HG03097 (cell line): ENCODE results near the gene CHST9.
"Not testable (repeated sequence)": the region's sequence is repeated elsewhere in the genome, so short reads cannot be mapped to it uniquely, and the experiment has no call there.

Experiments
- ATAC-seq: cut with Tn5 transposase; IDR thresholded peaks from one replicate; pipeline ENCODE4 v1.9.1; 2021; ENCODE audit not compliant: unreplicated experiment, low FRiP score

CHST9 gene

GRCh38 chr18:27175914-27176313 is 9.2 kb downstream of the CHST9 start:
- no peak for ATAC-seq

DNA sequence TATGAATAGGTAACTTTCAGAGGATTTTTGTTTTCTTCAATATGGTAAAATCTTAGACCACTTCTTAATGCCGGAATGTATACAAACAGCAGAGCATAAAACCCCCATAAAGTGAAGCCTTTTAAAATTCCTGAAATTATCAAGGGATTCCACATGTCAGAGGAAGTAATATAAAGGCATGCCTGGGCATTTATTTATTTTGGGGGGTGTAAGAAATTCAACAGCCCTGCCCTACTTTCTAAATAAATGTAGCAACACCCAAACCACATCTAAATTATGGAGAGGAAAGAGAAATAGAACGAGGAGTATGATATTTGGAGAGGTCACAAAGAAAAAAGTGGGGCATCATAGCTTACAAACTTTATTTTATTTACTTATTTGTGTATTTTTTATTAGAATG is 9.9 kb downstream of the CHST9 start:
- ATAC-seq = no peak

- ATAC-seq = no peak
These were observed 13.1 kb downstream of the CHST9 start for GRCh38 chr18:27171993-27172392.

- ATAC-seq = no peak
These were observed 19.7 kb downstream of the CHST9 start for GRCh38 chr18:27165412-27165811.

GRCh38 chr18:27164905-27165304 is 20.2 kb downstream of the CHST9 start:
- ATAC-seq = no peak

DNA sequence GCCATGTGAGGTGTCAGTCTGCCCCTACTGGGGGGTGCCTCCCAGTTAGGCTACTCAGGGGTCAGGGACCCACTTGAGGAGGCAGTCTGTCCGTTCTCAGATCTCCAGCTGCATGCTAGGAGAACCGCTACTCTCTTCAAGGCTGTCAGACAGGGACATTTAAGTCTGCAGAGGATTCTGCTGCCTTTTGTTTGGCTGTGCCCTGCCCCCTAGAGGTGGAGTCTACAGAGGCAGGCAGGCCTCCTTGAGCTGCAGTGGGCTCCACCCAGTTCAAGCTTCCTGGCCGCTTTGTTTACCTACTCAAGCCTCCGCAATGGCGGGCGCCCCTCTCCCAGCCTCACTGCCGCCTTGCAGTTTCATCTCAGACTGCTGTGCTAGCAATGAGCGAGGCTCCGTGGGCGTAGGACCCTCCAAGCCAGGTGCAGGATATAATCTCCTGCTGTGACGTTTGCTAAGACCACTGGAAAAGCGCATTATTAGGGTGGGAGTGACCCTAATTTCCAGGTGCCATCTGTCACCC is 21.9 kb downstream of the CHST9 start:
- ATAC-seq = not testable (repeated sequence)

- ATAC-seq = not testable (repeated sequence)
These were observed 35.9 kb downstream of the CHST9 start for GRCh38 chr18:27149240-27149639.

GRCh38 chr18:27144672-27145071 is 40.4 kb downstream of the CHST9 start:
- ATAC-seq = no peak

GRCh38 chr18:27143580-27144287 is 41.4 kb downstream of the CHST9 start:
- no peak for ATAC-seq

DNA sequence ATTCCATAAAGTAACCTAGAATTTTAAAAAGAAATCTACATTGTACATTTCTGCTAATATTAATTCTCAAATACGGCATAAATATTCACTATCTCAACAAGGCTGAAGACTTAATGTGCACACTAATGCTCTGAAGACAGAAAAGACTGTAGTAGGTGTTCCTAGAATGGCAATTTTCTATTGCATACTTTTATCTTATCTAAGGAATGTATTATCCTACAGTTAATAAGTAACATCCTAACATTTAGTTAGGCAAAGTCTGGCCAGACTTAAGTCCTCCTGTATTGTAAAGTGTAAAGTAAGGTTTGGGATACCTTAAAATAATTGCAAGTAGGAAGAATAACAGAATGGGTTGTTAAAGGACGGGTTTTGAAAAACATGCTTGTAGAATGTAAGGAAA is 42.2 kb downstream of the CHST9 start:
- ATAC-seq = no peak

DNA sequence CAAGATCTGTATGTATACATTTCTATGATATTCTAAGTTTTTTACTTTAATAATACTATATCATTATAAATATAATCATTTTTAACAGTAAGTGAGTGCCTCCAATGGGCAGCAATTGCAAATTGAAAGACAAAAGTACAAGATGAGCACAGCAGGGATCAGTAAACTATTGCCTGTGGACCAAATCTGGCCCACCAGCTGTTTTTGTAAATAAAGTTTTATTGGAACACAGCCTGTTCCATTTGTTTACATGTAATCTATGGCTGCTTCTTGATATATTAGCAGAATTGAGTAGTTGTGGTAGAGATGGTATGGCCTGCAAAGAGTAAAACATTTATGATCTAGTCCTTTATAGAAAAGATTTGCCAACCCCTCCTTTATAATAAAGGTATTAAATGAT is 43.2 kb downstream of the CHST9 start:
- ATAC-seq = no peak

DNA sequence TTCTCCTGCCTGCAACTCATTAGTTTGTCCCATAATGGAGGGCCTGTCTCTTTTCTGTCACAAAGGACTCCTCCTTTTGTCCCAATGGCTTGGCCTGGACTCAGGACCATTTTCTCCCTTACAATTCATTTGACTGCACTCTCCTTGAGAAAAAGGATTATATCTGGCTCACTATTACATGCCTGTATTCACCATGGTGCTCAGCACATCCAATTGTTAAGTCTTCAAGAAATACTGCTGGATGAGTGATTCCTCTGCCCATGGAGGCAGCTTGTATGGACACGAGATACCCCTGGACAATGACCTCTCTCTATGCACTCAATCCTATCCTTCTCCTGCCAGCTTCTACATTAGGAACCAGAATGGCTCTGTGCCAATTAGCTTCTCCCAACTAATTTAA is 47.0 kb downstream of the CHST9 start:
- ATAC-seq = no peak

GRCh38 chr18:27136208-27136535 is 48.9 kb downstream of the CHST9 start:
- ATAC-seq = no peak

DNA sequence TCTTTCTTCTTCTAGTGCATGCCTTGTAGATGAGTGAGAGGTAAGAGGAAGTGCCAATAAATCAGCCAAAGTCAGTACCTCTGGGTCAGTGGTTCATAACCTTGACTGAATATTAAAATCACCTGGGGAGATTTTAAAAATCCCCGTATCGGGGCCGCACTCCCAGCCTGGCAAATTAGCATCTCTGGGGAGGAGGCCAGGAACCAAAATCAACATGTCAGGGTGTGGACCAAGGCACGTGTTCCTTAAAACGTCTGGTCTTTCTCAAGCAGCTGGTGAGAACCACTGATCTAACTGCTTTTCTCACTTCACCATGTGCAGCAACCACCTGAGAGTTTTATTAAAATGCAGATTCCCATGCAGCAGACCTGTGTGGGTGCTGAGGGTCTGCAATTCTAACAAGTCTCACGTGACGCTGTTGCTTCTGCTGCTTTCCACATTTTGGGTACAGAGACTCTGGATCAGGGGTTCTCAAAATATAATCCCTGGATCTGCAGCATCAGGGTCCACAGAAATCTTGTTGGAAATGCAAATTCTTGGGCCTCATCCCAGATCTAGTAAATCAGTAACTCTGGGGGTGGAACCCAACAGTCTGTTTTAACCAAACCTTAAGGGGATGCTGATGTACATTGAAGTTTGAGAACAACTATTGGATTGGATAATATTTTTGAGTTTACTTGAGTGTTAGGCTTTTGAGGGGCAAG is 49.5 kb downstream of the CHST9 start:
- no peak for ATAC-seq

GRCh38 chr18:27130065-27130630 is 55.0 kb downstream of the CHST9 start:
- ATAC-seq = no peak

GRCh38 chr18:27124196-27124595 is 60.9 kb downstream of the CHST9 start:
- ATAC-seq = no peak

DNA sequence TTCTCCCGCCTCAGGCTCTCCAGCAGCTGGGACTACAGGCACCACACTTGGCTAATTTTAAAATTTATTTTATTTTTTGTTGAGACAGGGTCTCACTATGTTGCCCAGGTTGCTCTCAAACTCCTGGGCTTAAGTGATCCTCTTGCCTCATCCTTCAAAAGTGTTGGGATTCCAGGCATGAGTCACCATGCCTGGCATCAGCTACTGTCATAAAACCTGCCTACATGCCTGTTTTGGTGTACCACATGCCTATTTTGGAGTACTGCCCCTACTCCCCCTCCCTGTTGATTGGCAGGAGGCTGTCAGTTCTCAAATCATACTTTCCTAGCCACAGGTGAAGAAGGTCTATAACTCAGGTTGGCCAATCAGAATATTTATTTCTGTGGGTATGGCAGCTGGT is 64.0 kb downstream of the CHST9 start:
- ATAC-seq = no peak

DNA sequence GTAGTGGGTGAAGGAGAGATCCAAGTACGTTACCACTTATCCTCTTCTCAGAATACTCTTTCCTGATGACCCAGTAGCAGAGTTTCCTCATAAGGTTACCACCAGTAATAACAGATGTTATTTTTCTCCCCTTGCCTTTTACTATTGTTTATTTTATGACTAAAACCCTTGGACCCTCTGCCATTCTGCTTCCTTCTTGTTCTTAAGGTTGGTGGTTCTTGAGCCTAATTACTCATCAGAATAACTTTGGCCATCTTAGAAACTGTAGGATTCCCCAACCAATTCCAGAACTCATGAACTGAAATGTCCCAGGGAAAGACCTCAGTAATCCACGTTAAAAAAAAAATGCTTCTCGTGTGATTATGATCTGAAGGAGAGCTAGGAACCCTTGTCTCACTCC is 64.9 kb downstream of the CHST9 start:
- no peak for ATAC-seq

GRCh38 chr18:27118973-27119372 is 66.1 kb downstream of the CHST9 start:
- ATAC-seq = no peak

DNA sequence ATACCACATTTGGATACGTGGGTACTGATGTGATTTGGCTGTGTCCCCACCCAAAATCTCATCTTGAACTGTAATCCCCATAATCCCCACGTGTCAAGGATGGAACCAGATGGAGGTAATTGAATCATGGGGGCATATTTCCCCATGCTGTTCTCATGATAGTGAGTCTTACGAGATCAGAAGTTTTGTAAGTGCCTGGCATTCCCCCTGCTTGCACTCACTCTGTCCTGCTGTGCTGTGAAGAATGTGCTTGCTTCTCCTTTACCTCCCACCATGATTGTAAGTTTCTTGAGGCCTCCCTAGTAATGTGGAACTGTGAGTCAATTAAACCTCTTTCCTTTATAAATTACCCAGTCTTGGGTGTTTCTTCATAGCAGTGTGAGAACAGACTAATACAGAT is 70.3 kb downstream of the CHST9 start:
- ATAC-seq = no peak

- ATAC-seq = no peak
These were observed 71.8 kb downstream of the CHST9 start for GRCh38 chr18:27113358-27113757.

DNA sequence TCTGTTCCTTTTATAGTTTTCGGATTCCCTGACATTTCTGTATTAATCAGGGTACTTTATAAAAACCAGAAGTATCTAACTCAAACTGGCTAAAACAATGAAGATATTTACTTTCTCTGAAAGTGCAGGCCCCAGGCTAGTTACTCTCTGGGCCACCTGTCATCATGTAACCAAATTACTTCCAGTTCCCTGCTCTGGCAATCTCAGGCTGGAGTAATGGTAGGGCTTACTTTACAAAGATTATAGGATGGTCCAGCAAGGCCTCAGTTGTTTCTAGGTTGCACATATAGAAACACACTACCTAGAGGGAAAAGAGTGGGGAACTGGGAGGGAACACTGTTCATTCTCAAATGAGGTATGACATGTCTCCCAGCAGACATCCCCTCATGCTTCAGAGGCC is 74.8 kb downstream of the CHST9 start:
- ATAC-seq = no peak
